Endodermal cell (in vitro differentiated cells): ENCODE measurements around the gene OTOP2. TPM values are rescaled to one million over a fixed set of nuclear protein-coding genes. Genes with fewer than 3 reads are reported as not detected.
"Not testable (repeated sequence)": the region's sequence is repeated elsewhere in the genome, so short reads cannot be mapped to it uniquely, and the experiment has no call there.

Experiments
- DNase-seq: peaks from one replicate; pipeline ENCODE4 v3.0.0-alpha.2; 2017
- H3K27ac ChIP-seq: 2 replicates; pipeline ENCODE4 v1.5.1; 2013; ENCODE audit warnings: mild to moderate bottlenecking, low read depth, low read length, moderate library complexity
- H3K27me3 ChIP-seq: 2 replicates; pipeline ENCODE4 v1.6.1; 2013; ENCODE audit warnings: mild to moderate bottlenecking, low read length, moderate library complexity; ENCODE audit not compliant: insufficient read depth, control insufficient read depth, poor library complexity, severe bottlenecking
- H3K36me3 ChIP-seq: 2 replicates; pipeline ENCODE4 v1.7.0; 2013; ENCODE audit warnings: mild to moderate bottlenecking, low read length, moderate library complexity; ENCODE audit not compliant: control insufficient read depth, insufficient read depth
- H3K4me1 ChIP-seq: one replicate; pipeline ENCODE4 v1.7.0; 2013; ENCODE audit warnings: low read length; ENCODE audit not compliant: control insufficient read depth, insufficient read depth
- H3K4me3 ChIP-seq: 2 replicates; pipeline ENCODE4 v1.5.1; 2013; ENCODE audit warnings: mild to moderate bottlenecking, low read length, moderate library complexity
- H3K9ac ChIP-seq: 2 replicates; pipeline ENCODE4 v1.6.1; 2013; ENCODE audit warnings: mild to moderate bottlenecking, low read length, moderate library complexity; ENCODE audit not compliant: poor library complexity, severe bottlenecking; ENCODE audit errors: extremely low read depth
- H3K9me3 ChIP-seq: 2 replicates; pipeline ENCODE4 v1.6.1; 2013; ENCODE audit warnings: mild to moderate bottlenecking, low read length, moderate library complexity; ENCODE audit not compliant: control insufficient read depth
- H3K27ac Mint-ChIP-seq: 2 replicates; pipeline ENCODE4 v1.8.0; 2020; ENCODE audit warnings: mixed read lengths
- H3K27me3 Mint-ChIP-seq: 2 replicates; pipeline ENCODE4 v1.8.0; 2021; ENCODE audit warnings: mild to moderate bottlenecking, mixed read lengths; ENCODE audit not compliant: insufficient read depth
- H3K36me3 Mint-ChIP-seq: 2 replicates; pipeline ENCODE4 v1.8.0; 2020; ENCODE audit warnings: low read depth, mixed read lengths
- H3K4me1 Mint-ChIP-seq: 2 replicates; pipeline ENCODE4 v1.8.0; 2020; ENCODE audit warnings: mixed read lengths
- H3K4me3 Mint-ChIP-seq: 2 replicates; pipeline ENCODE4 v1.8.0; 2020; ENCODE audit warnings: mild to moderate bottlenecking, moderate library complexity, mixed read lengths
- H3K9me3 Mint-ChIP-seq: 2 replicates; pipeline ENCODE4 v1.8.0; 2020; ENCODE audit warnings: mild to moderate bottlenecking, mixed read lengths
- CTCF ChIP-seq: fragments of 200-600 bp; sonication (generic); conservative IDR thresholded peaks from 2 replicates; pipeline ENCODE4 v1.5.0; 2021; ENCODE audit warnings: antibody characterized with exemption, mild to moderate bottlenecking
- WGBS, 2 experiments: methylation state at CpG; one replicate each; pipeline versions ENCODE4 v1.1.5 to v1.1.7; 2013; ENCODE audit warnings: missing lambda C conversion rate in 2 of 2, mixed read lengths in 1 of 2; ENCODE audit not compliant: insufficient coverage in 1 of 2, insufficient read length in 1 of 2; 5-methylcytosine and 5-hydroxymethylcytosine counted together
- total RNA-seq, 2 donors: library from RNA; stranded (reverse); fragmentation: NEBNext Ultra II Directional in 1 of 2; extraction: Animal tissue kit (Norgen Biotek cat#: 25700) in 1 of 2; gene quantifications; 2 replicates in 1 of 2; 3 replicates in 1 of 2; pipeline ENCODE4 v1.2.1, GENCODE V29; 2021

OTOP2 gene
- total RNA-seq, 2 donors from 2014 or later = not detected

GRCh38 chr17:74903034-74903433 lies 21.0 kb upstream of the OTOP2 start:
- Histone ChIP-seq H3K4me1 (no peaks in the 10 kb centered on the region), H3K36me3 (no peaks in the 10 kb centered on the region), H3K27ac (no peak overlapping the region), H3K4me3 (no peak overlapping the region), H3K9me3 (no peaks in the 10 kb centered on the region), H3K9ac (no peak overlapping the region), H3K27me3 (peaks cover 17% of the 10 kb centered on the region)
- Mint-ChIP-seq H3K9me3 (peaks cover 5% of the 10 kb centered on the region), H3K36me3 (no peaks in the 10 kb centered on the region), H3K27me3 (peaks cover 19% of the 10 kb centered on the region), H3K4me3 (no peak overlapping the region), H3K4me1 (no peaks in the 10 kb centered on the region), H3K27ac (no peak overlapping the region)
- no peak for DNase-seq
- no peak for TF ChIP-seq CTCF
- 87 to 89% methylated on average over 3 to 9 of the region's 9 CpGs for WGBS, 2 experiments

GRCh38 chr17:74903671-74904070 lies 20.4 kb upstream of the OTOP2 start:
- DNase-seq = no peak

GRCh38 chr17:74904687-74905409 lies 19.2 kb upstream of the OTOP2 start:
- Mint-ChIP-seq H3K9me3 (peaks cover 5% of the 10 kb centered on the region), H3K4me3 (no peak overlapping the region), H3K4me1 (peaks cover 7% of the 10 kb centered on the region), H3K27me3 (peaks cover 17% of the 10 kb centered on the region), H3K36me3 (no peaks in the 10 kb centered on the region), H3K27ac (no peak overlapping the region)
- Histone ChIP-seq H3K9me3 (no peaks in the 10 kb centered on the region), H3K36me3 (no peaks in the 10 kb centered on the region), H3K9ac (no peak overlapping the region), H3K4me3 (no peak overlapping the region), H3K4me1 (no peaks in the 10 kb centered on the region), H3K27me3 (peaks cover 11% of the 10 kb centered on the region), H3K27ac (no peak overlapping the region)
- TF ChIP-seq CTCF = no peak
- DNase-seq = no peak
- WGBS, 2 experiments = 86 to 96% methylated on average over 4 to 7 of the region's 7 CpGs

More at GRCh38 chr17:74903671-74904070, 20.4 kb upstream of the OTOP2 start:
- H3K36me3 ChIP-seq = no peaks in the 10 kb centered on the region
- Mint-ChIP-seq H3K9me3 (peaks cover 5% of the 10 kb centered on the region), H3K27ac (no peak overlapping the region), H3K4me1 (no peaks in the 10 kb centered on the region), H3K4me3 (no peak overlapping the region), H3K27me3 (peaks cover 23% of the 10 kb centered on the region), H3K36me3 (no peaks in the 10 kb centered on the region)
- H3K9me3 ChIP-seq = no peaks in the 10 kb centered on the region
- no peak overlapping the region for H3K27ac ChIP-seq
- no peaks in the 10 kb centered on the region for H3K4me1 ChIP-seq
- WGBS, 2 experiments = 91 to 95% methylated on average over 2 to 6 of the region's 6 CpGs
- peaks cover 17% of the 10 kb centered on the region for H3K27me3 ChIP-seq
- no peak for TF ChIP-seq CTCF
- H3K4me3 ChIP-seq = no peak overlapping the region
- no peak overlapping the region for H3K9ac ChIP-seq

GRCh38 chr17:74906214-74906793 lies 17.8 kb upstream of the OTOP2 start:
- H3K36me3 Mint-ChIP-seq = not testable (repeated sequence)

More at GRCh38 chr17:74906214-74906793, 17.8 kb upstream of the OTOP2 start:
- not testable (repeated sequence) for H3K27me3 ChIP-seq, H3K27ac Mint-ChIP-seq, H3K4me1 ChIP-seq, H3K4me3 Mint-ChIP-seq, H3K9ac ChIP-seq, H3K4me3 ChIP-seq, H3K9me3 ChIP-seq, H3K36me3 ChIP-seq, DNase-seq, H3K27ac ChIP-seq, H3K9me3 Mint-ChIP-seq
- 89 to 91% methylated on average over 3 to 6 of the region's 6 CpGs for WGBS, 2 experiments
- Mint-ChIP-seq H3K27me3 (peaks cover 15% of the 10 kb centered on the region), H3K4me1 (peaks cover 14% of the 10 kb centered on the region)
